Measurements from ENCODE around the gene FCGR3A. TPM values are rescaled to one million over a fixed set of nuclear protein-coding genes. Genes with fewer than 3 reads are reported as not detected.
"Not testable (repeated sequence)": the region's sequence is repeated elsewhere in the genome, so short reads cannot be mapped to it uniquely, and the experiment has no call there.

The FCGR3A gene
- total RNA-seq, 4 donors from 2014 or later = 0.75 to 21.7 (median 5.3) TPM

DNA sequence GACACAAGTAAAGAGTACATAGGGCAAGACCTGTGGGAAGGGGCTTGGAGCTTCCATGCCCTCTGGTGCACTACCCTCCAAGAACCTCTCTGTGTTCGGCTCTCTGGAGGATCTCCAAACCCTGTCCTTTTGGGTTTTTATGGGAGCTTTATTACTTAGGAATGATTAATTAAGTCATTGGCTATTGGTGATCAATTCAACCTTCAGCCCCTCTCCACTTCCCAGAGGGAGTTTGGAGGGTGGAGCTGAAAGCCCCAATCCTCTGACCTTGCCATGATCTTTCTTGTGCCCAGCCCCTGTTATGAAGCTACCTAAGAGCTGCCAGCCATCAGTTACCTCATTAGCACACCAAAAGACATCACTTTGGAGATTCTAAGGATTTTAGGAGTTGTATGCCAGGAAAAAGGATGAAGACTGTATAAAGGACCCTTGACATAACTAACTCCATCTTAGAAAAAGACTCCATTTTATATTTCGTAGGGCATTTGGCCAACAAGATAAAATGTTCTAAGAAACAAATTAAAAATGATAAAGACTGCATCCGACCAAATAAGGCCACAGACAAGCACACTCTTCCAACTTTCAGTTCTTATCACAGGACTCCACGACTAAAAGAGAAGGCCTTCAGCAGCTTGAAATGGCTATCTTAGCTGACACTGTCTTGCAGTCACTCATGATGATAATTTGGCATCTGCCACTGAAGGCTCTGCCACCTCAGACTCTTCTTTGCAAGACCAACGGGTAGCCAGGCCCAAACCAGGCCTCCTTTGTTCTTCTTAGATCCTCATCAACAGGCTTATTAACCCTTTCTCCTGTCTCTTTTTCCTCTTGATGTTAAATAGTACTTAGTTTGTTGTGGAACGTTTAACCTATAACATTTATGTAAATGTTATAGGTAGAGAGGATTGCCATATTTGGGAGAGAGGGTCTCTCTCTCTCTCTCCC is 8.2 kb upstream of the FCGR3A start:
- H3K36me3 ChIP-seq; H3K9me3 ChIP-seq; DNase-seq; H3K4me1 ChIP-seq; intact Hi-C loops (cut with DNase I; ENCODE audit: low total_unique reads); H3K27me3 ChIP-seq; H3K4me3 ChIP-seq; H3K27ac ChIP-seq: not testable (repeated sequence)
- in situ Hi-C loops (cut with MboI; ENCODE audit: low pct_ligation_motif_present in 1 of 4, low pct_unique_long_range_greater_than_20kb in 1 of 4, low sequenced_read_pairs in 3 of 4) = loop anchor here in 1 of 4 donors (25.0 kb wide), 1 partner anchor 180 kb away; the partner anchor contains the start of gene DUSP12
- 45 to 61% methylated on average over 2 to 5 of the region's 6 CpGs for WGBS, 2 donors (ENCODE audit: low coverage in 1 of 2)

DNA sequence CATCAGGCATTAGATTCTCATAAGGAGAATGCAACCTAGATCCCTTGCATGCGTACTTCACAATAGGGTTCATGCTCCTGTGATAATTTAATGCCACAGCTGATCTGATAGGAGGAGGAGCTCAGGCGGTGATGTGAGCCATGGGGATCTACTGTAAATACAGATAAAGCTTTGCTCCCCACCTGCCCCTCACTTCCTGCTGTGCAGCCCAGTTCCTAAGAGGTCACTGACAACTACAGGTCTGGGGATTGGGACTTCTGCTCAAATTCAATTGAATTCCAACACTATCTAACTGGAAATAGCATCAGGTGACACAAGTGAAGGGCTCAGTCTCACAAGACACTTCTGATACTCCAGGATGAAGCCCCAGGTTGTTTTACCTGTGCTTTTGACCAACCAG is 7.4 kb upstream of the FCGR3A start:
- 77% methylated on average over 2 of the region's 2 CpGs; no CpG with 5 or more reads in 1 of the 2 donors for WGBS, 2 donors (ENCODE audit: low coverage in 1 of 2)
- H3K4me3 ChIP-seq; H3K36me3 ChIP-seq; H3K9me3 ChIP-seq; H3K4me1 ChIP-seq; H3K27ac ChIP-seq; intact Hi-C loops (cut with DNase I; ENCODE audit: low total_unique reads); H3K27me3 ChIP-seq; DNase-seq: not testable (repeated sequence)
- in situ Hi-C loops (cut with MboI; ENCODE audit: low pct_ligation_motif_present in 1 of 4, low pct_unique_long_range_greater_than_20kb in 1 of 4, low sequenced_read_pairs in 3 of 4) = loop anchor here in 1 of 4 donors (25.0 kb wide), 1 partner anchor 180 kb away; the partner anchor contains the start of gene DUSP12

- in situ Hi-C loops (cut with MboI; ENCODE audit: low pct_ligation_motif_present in 1 of 4, low pct_unique_long_range_greater_than_20kb in 1 of 4, low sequenced_read_pairs in 3 of 4) = loop anchor here in 1 of 4 donors (25.0 kb wide), 1 partner anchor 181 kb away; the partner anchor contains the start of gene DUSP12
- intact Hi-C loops (cut with DNase I; ENCODE audit: low total_unique reads); H3K4me3 ChIP-seq; DNase-seq; H3K9me3 ChIP-seq; H3K4me1 ChIP-seq; H3K27me3 ChIP-seq; H3K27ac ChIP-seq; H3K36me3 ChIP-seq: not testable (repeated sequence)
- 68% methylated on average over 3 of the region's 3 CpGs; no CpG with 5 or more reads in 1 of the 2 donors for WGBS, 2 donors (ENCODE audit: low coverage in 1 of 2)
Observed at GRCh38 chr1:161556143-161556542, 6.5 kb upstream of the FCGR3A start.

- intact Hi-C loops (cut with DNase I; ENCODE audit: low total_unique reads); H3K9me3 ChIP-seq; DNase-seq; H3K4me1 ChIP-seq; H3K4me3 ChIP-seq; H3K27me3 ChIP-seq; H3K36me3 ChIP-seq: not testable (repeated sequence)
- peak overlapping the region in 1 of 4 donors; percentile 45 for H3K27ac ChIP-seq
- WGBS, 2 donors (ENCODE audit: low coverage in 1 of 2) = 54% methylated on average over 1 of the region's 1 CpG; no CpG with 5 or more reads in 1 of the 2 donors
- in situ Hi-C loops (cut with MboI; ENCODE audit: low pct_ligation_motif_present in 1 of 4, low pct_unique_long_range_greater_than_20kb in 1 of 4, low sequenced_read_pairs in 3 of 4) = loop anchor here in 1 of 4 donors (25.0 kb wide), 1 partner anchor 182 kb away; the partner anchor contains the start of gene DUSP12
Observed at GRCh38 chr1:161554815-161555417, 5.3 kb upstream of the FCGR3A start.

DNA sequence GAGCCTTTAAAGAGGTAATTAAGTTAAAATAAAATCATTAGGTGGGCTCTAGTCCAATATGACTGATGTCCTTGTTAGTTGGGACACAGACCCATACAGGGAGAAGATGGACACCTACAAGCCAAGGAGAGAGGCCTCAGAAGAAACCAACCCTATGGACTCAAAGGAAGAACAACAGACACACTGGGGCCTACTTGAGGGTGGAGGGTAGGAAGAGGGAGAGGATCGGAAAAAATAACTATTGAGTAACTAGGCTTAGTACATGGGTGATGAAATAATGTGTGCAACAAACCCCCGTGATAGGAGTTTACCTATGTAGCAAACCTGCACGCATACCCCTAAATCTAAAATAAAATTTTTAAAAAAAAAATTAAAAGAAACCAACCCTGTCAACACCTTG is 4.7 kb upstream of the FCGR3A start:
- intact Hi-C loops (cut with DNase I; ENCODE audit: low total_unique reads); H3K4me3 ChIP-seq; H3K9me3 ChIP-seq; H3K36me3 ChIP-seq; DNase-seq; H3K27me3 ChIP-seq; H3K4me1 ChIP-seq: not testable (repeated sequence)
- WGBS, 2 donors (ENCODE audit: low coverage in 1 of 2) = 85% methylated on average over 3 of the region's 3 CpGs; no CpG with 5 or more reads in 1 of the 2 donors
- in situ Hi-C loops (cut with MboI; ENCODE audit: low pct_ligation_motif_present in 1 of 4, low pct_unique_long_range_greater_than_20kb in 1 of 4, low sequenced_read_pairs in 3 of 4) = loop anchor here in 1 of 4 donors (25.0 kb wide), 1 partner anchor 183 kb away; the partner anchor contains the start of gene DUSP12
- peak overlapping the region in 1 of 4 donors; percentile 45 for H3K27ac ChIP-seq

GRCh38 chr1:161553631-161554030 is 4.0 kb upstream of the FCGR3A start:
- in situ Hi-C loops (cut with MboI; ENCODE audit: low pct_ligation_motif_present in 1 of 4, low pct_unique_long_range_greater_than_20kb in 1 of 4, low sequenced_read_pairs in 3 of 4) = loop anchor here in 1 of 4 donors (25.0 kb wide), 1 partner anchor 184 kb away; the partner anchor contains the start of gene DUSP12
- H3K36me3 ChIP-seq; H3K27me3 ChIP-seq; H3K27ac ChIP-seq; H3K4me3 ChIP-seq; DNase-seq; H3K9me3 ChIP-seq; H3K4me1 ChIP-seq; intact Hi-C loops (cut with DNase I; ENCODE audit: low total_unique reads): not testable (repeated sequence)
- WGBS, 2 donors (ENCODE audit: low coverage in 1 of 2) = 74 to 100% methylated on average over 1 to 2 of the region's 2 CpGs

GRCh38 chr1:161550942-161551341 is 1.3 kb upstream of the FCGR3A start:
- H3K4me1 ChIP-seq; H3K4me3 ChIP-seq; H3K27ac ChIP-seq; H3K27me3 ChIP-seq; H3K9me3 ChIP-seq; intact Hi-C loops (cut with DNase I; ENCODE audit: low total_unique reads); H3K36me3 ChIP-seq; DNase-seq: not testable (repeated sequence)
- 85% methylated on average over 5 of the region's 5 CpGs; no CpG with 5 or more reads in 1 of the 2 donors for WGBS, 2 donors (ENCODE audit: low coverage in 1 of 2)
- in situ Hi-C loops (cut with MboI; ENCODE audit: low pct_ligation_motif_present in 1 of 4, low pct_unique_long_range_greater_than_20kb in 1 of 4, low sequenced_read_pairs in 3 of 4) = loop anchor here in 1 of 4 donors (25.0 kb wide), 1 partner anchor 186 kb away; the partner anchor contains the start of gene DUSP12

DNA sequence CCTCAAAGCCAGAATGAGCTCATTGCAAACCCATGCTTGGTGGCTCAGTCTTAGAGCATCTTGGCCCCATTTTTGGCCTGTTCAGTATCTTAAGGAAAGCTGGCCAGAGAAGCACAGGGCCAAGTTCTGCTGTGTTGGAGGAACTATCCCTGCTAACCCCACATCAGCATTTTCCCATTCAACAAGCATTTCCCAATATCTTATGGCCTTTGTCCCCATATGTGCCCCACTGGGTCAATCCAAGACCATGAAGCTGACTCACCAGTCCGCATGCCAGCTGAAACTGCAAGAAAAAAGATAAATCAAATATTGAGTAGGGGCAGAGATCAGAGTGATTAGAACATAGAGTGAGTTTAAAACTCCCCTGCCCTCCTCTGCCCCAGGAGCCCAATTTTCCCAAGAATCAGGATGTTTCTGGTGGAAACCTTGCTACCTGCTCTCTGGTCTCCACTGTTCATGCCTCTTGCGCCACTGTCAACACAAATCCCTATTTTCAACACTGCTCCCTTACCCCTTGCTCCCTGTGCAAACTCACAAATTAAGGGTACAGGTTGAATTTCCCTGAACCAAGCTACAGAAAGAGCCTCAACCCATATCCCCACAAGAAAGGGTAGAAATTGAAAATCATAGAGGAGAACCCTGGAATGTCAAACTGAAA is 740 bp downstream of the FCGR3A start:
- H3K27me3 ChIP-seq; in situ Hi-C loops (cut with MboI; ENCODE audit: low pct_ligation_motif_present in 1 of 4, low pct_unique_long_range_greater_than_20kb in 1 of 4, low sequenced_read_pairs in 3 of 4); DNase-seq; H3K36me3 ChIP-seq; H3K27ac ChIP-seq; H3K4me3 ChIP-seq; H3K9me3 ChIP-seq; H3K4me1 ChIP-seq; intact Hi-C loops (cut with DNase I; ENCODE audit: low total_unique reads): not testable (repeated sequence)
- 83% methylated on average over 1 of the region's 2 CpGs; no CpG with 5 or more reads in 1 of the 2 donors for WGBS, 2 donors (ENCODE audit: low coverage in 1 of 2)

DNA sequence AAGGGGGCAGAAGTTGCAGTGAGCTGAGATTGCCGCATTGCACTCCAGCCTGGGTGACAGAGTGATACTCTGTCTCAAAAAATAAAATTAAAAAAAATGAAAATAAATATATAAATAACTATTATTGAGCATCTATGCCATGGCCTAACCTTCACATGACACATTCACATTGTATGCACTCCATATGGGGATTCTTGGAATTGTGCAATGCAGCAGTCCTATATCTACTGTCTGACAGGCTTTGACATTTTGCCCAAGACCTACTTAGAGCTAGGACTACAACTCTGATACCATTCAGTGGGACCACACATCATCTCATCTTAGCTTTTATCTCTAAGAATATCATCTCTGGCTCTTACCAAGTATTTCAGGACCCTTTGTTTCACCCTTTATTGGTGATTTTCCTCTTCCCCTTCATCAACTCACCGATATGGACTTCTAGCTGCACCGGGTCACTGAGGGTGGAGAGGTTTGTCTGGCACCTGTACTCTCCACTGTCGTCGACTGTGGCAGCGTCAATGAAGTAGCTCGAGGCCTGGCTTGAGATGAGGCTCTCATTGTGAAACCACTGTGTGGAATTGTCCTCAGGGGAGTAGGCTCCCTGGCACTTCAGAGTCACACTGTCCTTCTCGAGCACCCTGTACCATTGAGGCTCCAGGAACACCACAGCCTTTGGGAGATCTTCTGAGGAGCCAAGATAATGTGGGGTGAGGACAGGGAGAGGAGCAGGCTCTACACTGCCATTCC is 1.4 kb downstream of the FCGR3A start:
- in situ Hi-C loops (cut with MboI; ENCODE audit: low pct_ligation_motif_present in 1 of 4, low pct_unique_long_range_greater_than_20kb in 1 of 4, low sequenced_read_pairs in 3 of 4); intact Hi-C loops (cut with DNase I; ENCODE audit: low total_unique reads): not testable (repeated sequence)

More for the DNA sequence above, 1.4 kb downstream of the FCGR3A start:
- H3K9me3 ChIP-seq, H3K4me1 ChIP-seq, H3K36me3 ChIP-seq, H3K4me3 ChIP-seq, H3K27me3 ChIP-seq, DNase-seq, H3K27ac ChIP-seq: not testable (repeated sequence)
- WGBS, 2 donors (ENCODE audit: low coverage in 1 of 2) = 85 to 93% methylated on average over 1 to 8 of the region's 8 CpGs
